K562 (cell line): ENCODE measurements around the gene OR10G8. TPM values are rescaled to one million over a fixed set of nuclear protein-coding genes. Genes with fewer than 3 reads are reported as not detected.

Source experiments
- ATAC-seq: fragments of 200-7000 bp; cut with Tn5 transposase; 3 replicates; pipeline ENCODE4 v1.9.1; 2020; ENCODE audit warnings: moderate library complexity
- BruUV-seq: library from RNA; stranded (reverse); fragments of 400-500 nt; replicated peaks from 2 replicates; lab custom pipeline; 2021; lab: Mats Ljungman, UMichigan
- CTCF ChIA-PET: fragments of 300-600 bp; formaldehyde crosslinking; extraction: SDS; loops from one replicate; lab custom pipeline; 2021; ENCODE audit warnings: low intra/inter-chr PET ratio; lab: Yijun Ruan, JAX
- POLR2A ChIA-PET: fragments of 300-600, 350-650 bp; sonication (Branson Sonifier 250); formaldehyde crosslinking; extraction: SDS; loops from one replicate; lab custom pipeline; 2021; ENCODE audit warnings: antibody characterized with exemption, inconsistent platforms; lab: Yijun Ruan, JAX
- DNase-seq, 4 experiments: peaks; one replicate each; pipeline versions ENCODE4 v3.0.0 to v3.0.0-alpha.2; 2011 to 2018; ENCODE audit warnings: low spot score in 3 of 4, mixed read lengths in 3 of 4; ENCODE audit errors: extremely low read depth in 1 of 4
- FAIRE-seq: peaks from 2 replicates; lab custom pipeline; 2011; peaks lifted over from hg19 to GRCh38; lab: Jason Lieb, UNC
- H2AFZ ChIP-seq: 2 replicates; pipeline ENCODE4 v1.6.0; 2011; ENCODE audit warnings: low read depth, low read length, control low read depth, inconsistent platforms
- H3K27ac ChIP-seq: fragments of 200-600 bp; 3 replicates; pipeline ENCODE4 v1.8.0; 2011; ENCODE audit warnings: low read depth, mild to moderate bottlenecking, control low read depth, inconsistent platforms, low read length, moderate library complexity, mixed read lengths; ENCODE audit errors: extremely low read depth
- H3K27me3 ChIP-seq, 2 experiments: fragments of 300-600 bp in 1 of 2; 2 replicates in 1 of 2; 3 replicates in 1 of 2; pipeline versions ENCODE4 v1.6.0 to v1.8.0; 2011; ENCODE audit warnings: inconsistent platforms in 2 of 2, low read length in 2 of 2, mild to moderate bottlenecking in 1 of 2, mixed read lengths in 1 of 2, moderate library complexity in 1 of 2; ENCODE audit not compliant: control insufficient read depth in 2 of 2, insufficient read depth in 2 of 2
- H3K36me3 ChIP-seq: fragments of 300-600 bp; 3 replicates; pipeline ENCODE4 v1.8.0; 2011; ENCODE audit warnings: mild to moderate bottlenecking, low read length, inconsistent platforms; ENCODE audit not compliant: control insufficient read depth, insufficient read depth
- H3K4me1 ChIP-seq, 2 experiments: fragments of 200-600 bp in 1 of 2; replicated peaks in 1 of 2; 2 replicates in 1 of 2; 3 replicates in 1 of 2; pipeline versions ENCODE4 v1.5.1 to v1.8.0; 2011; ENCODE audit warnings: inconsistent platforms in 2 of 2, low read length in 2 of 2, mild to moderate bottlenecking in 1 of 2, mixed read lengths in 1 of 2, moderate library complexity in 1 of 2; ENCODE audit not compliant: control insufficient read depth in 2 of 2, insufficient read depth in 2 of 2
- H3K4me2 ChIP-seq: 2 replicates; pipeline ENCODE4 v1.6.1; 2011; ENCODE audit warnings: low read length, control low read depth, inconsistent platforms, mixed read lengths; ENCODE audit not compliant: insufficient read depth
- H3K4me3 ChIP-seq: fragments of 200-600 bp; sonication (generic), shearing (Covaris generic); 2 replicates; pipeline ENCODE4 v1.5.1; 2016; ENCODE audit warnings: control low read depth, inconsistent platforms
- H3K79me2 ChIP-seq: fragments of 200-600 bp; 3 replicates; pipeline ENCODE4 v1.8.0; 2011; ENCODE audit warnings: low read length, inconsistent platforms; ENCODE audit not compliant: control insufficient read depth, insufficient read depth
- H3K9ac ChIP-seq, 2 experiments: 2 replicates each; pipeline versions ENCODE4 v1.6.0 to v1.6.1; 2011; ENCODE audit warnings: low read depth in 2 of 2, low read length in 2 of 2, control low read depth in 1 of 2, inconsistent platforms in 1 of 2, mild to moderate bottlenecking in 1 of 2, mixed read lengths in 1 of 2; ENCODE audit not compliant: insufficient read depth in 1 of 2
- H3K9me1 ChIP-seq: one replicate; pipeline ENCODE4 v1.6.0; 2011; ENCODE audit warnings: inconsistent platforms, mild to moderate bottlenecking, low read length, moderate library complexity; ENCODE audit not compliant: control insufficient read depth, insufficient read depth
- H3K9me3 ChIP-seq: replicated peaks from 2 replicates; pipeline ENCODE4 v1.5.1; 2011; ENCODE audit warnings: low read depth, low read length, inconsistent platforms; ENCODE audit not compliant: control insufficient read depth, insufficient read depth
- H4K20me1 ChIP-seq: replicated peaks from 2 replicates; pipeline ENCODE4 v1.6.1; 2011; ENCODE audit warnings: low read length, inconsistent platforms, mixed read lengths; ENCODE audit not compliant: control insufficient read depth, insufficient read depth
- BRCA1 ChIP-seq, 2 experiments: fragments of 450-650 bp in 1 of 2; sonication (generic) in 1 of 2; formaldehyde crosslinking in 1 of 2; IDR thresholded peaks; 2 replicates each; pipeline versions ENCODE4 v1.5.0 to v1.6.1; 2017 to 2020; ENCODE audit warnings: mild to moderate bottlenecking in 1 of 2, missing genetic modification reagents in 1 of 2
- ELF2 ChIP-seq: fragments of 250-450 bp; sonication (Bioruptor Pico); IDR thresholded peaks from 2 replicates; pipeline ENCODE4 v1.5.0; 2021; ENCODE audit warnings: mild to moderate bottlenecking
- MECOM ChIP-seq: fragments of 250-450 bp; sonication (Bioruptor Pico); IDR thresholded peaks from 2 replicates; pipeline ENCODE4 v1.8.0; 2022; ENCODE audit warnings: inconsistent platforms
- PPARD ChIP-seq: fragments of 250-450 bp; sonication (Bioruptor Pico); IDR thresholded peaks from 2 replicates; pipeline ENCODE4 v1.8.0; 2022; ENCODE audit warnings: inconsistent platforms, mild to moderate bottlenecking, moderate library complexity
- RBBP5 ChIP-seq: fragments of 200-600 bp; sonication (generic); IDR thresholded peaks from 2 replicates; pipeline ENCODE4 v1.6.1; 2012; ENCODE audit warnings: borderline replicate concordance, mild to moderate bottlenecking, low read length, control low read depth, inconsistent platforms; ENCODE audit not compliant: insufficient read depth, poor library complexity, severe bottlenecking
- WGBS: fragments of 100-300 bp; shearing (Covaris generic); methylation state at CpG from one replicate; pipeline ENCODE4 v1.1.6; 2016; ENCODE audit warnings: low coverage, mixed read lengths; ENCODE audit not compliant: insufficient coverage; ENCODE audit errors: missing lambda C conversion rate; 5-methylcytosine and 5-hydroxymethylcytosine counted together
- in situ Hi-C: fragments of 300-500 bp; cut with MboI; formaldehyde crosslinking; loops from 4 replicates; pipeline ENCODE4 v1.15.0; 2018; ENCODE audit warnings: inconsistent platforms, mixed read lengths
- intact Hi-C: fragments of 100-400 bp; cut with micrococcal nuclease; formaldehyde crosslinking; loops from 2 replicates; pipeline ENCODE4 v1.14.2; 2022
- polyA plus RNA-seq, 8 experiments: library from polyadenylated mRNA; depleted of rRNA in 4 of 8; stranded (reverse) in 5 of 8; unstranded in 3 of 8; fragments of >200 nt; fragmentation: Nextera tagmentation in 2 of 8; fragmentation: Illumina TruSeq in 1 of 8; extraction: Ambion mirVana in 2 of 8; extraction: Trizol in 1 of 8; gene quantifications; 2 replicates each; pipeline versions ENCODE4 v1.2.1 to v1.2.3, GENCODE V29; 2011 to 2014; ENCODE audit warnings: inconsistent platforms in 1 of 8, missing spikeins in 1 of 8
- total RNA-seq, 7 experiments: library from RNA; depleted of rRNA in 6 of 7; stranded (reverse); fragments of >200 nt in 6 of 7; fragmentation: Illumina TruSeq in 2 of 7; extraction: Trizol in 2 of 7; gene quantifications; 2 replicates each; pipeline versions ENCODE4 v1.2.1 to v1.2.3, GENCODE V29; 2011 to 2021; ENCODE audit warnings: low replicate concordance in 1 of 7
- TF ChIP-seq, protein P1 (sequence below): sonication (generic); formaldehyde crosslinking; IDR thresholded peaks from 2 replicates; pipeline ENCODE4 v1.8.0; 2022; ENCODE audit warnings: mild to moderate bottlenecking, missing genetic modification reagents

The OR10G8 gene
- total and polyA plus RNA-seq, 9 of the 15 experiments (the other 6 are each of a cell fraction or from before 2014, with no cell fraction given): not detected

GRCh38 chr11:124075492-124075840 lies 48.9 kb downstream of the OR10G8 start:
- ChIA-PET POLR2A (interaction anchor here (1.9 kb wide), 1 partner anchor 97 kb away, joined by 6 read pairs; no protein-coding TSS in a partner anchor), CTCF (no interaction called here)
- ATAC-seq (no peak), DNase-seq (no peak), FAIRE-seq (no peak)
- no peaks in the 10 kb centered on the region for H3K36me3 ChIP-seq
- 67% methylated on average over 6 of the region's 6 CpGs for WGBS
- H3K9me3 ChIP-seq: no peaks in the 10 kb centered on the region
- BruUV-seq: no TSS peak
- H3K4me3 ChIP-seq: no peak overlapping the region
- no peaks in the 10 kb centered on the region for H3K27me3 ChIP-seq
- intact Hi-C loops: no loop called here
- TF ChIP-seq RBBP5: no peak
- no peak for TF ChIP-seq PPARD (CRISPR knock-in tag)
- TF ChIP-seq ELF2 (CRISPR knock-in tag): no peak
- in situ Hi-C loops: loop anchor here (10.0 kb wide), 1 partner anchor 329 kb away; no protein-coding TSS in a partner anchor
- H4K20me1 ChIP-seq: no peaks in the 10 kb centered on the region
- no peak overlapping the region for H3K27ac ChIP-seq
- H3K79me2 ChIP-seq: no peaks in the 10 kb centered on the region
- peaks cover 24% of the 10 kb centered on the region in 2 experiments; a peak in 4 of 5 replicates for H3K4me1 ChIP-seq
- H3K9me1 ChIP-seq: no peaks in the 10 kb centered on the region
- no peak overlapping the region for H2AFZ ChIP-seq
- H3K9ac ChIP-seq: no peak overlapping the region
- no peak overlapping the region for H3K4me2 ChIP-seq

- H3K4me3 ChIP-seq: no peak overlapping the region
- H4K20me1 ChIP-seq: no peaks in the 10 kb centered on the region
- ChIA-PET CTCF (no interaction called here), POLR2A (interaction anchor here (1.9 kb wide), 1 partner anchor 96 kb away, joined by 6 read pairs; no protein-coding TSS in a partner anchor)
- no peaks in the 10 kb centered on the region for H3K9me3 ChIP-seq
- FAIRE-seq (no peak), ATAC-seq (no peak), DNase-seq (no peak)
- peaks cover 25 to 26% of the 10 kb centered on the region in 2 experiments; a peak in 4 of 5 replicates for H3K4me1 ChIP-seq
- in situ Hi-C loops: loop anchor here (10.0 kb wide), 1 partner anchor 329 kb away; no protein-coding TSS in a partner anchor
- no peaks in the 10 kb centered on the region for H3K27me3 ChIP-seq
- H3K9ac ChIP-seq: no peak overlapping the region
- no peaks in the 10 kb centered on the region for H3K9me1 ChIP-seq
- no peaks in the 10 kb centered on the region for H3K36me3 ChIP-seq
- H2AFZ ChIP-seq: no peak overlapping the region
- no peak overlapping the region for H3K4me2 ChIP-seq
- WGBS: 89% methylated on average over 23 of the region's 36 CpGs
- no peak overlapping the region for H3K27ac ChIP-seq
- TF ChIP-seq BRCA1 (IDR thresholded peaks at IDR 0.05) (no peak), BRCA1 (CRISPR knock-in tag; IDR thresholded peaks at IDR 0.05) (no peak), MECOM (CRISPR knock-in tag) (no peak)
- TF ChIP-seq, protein P1, sequence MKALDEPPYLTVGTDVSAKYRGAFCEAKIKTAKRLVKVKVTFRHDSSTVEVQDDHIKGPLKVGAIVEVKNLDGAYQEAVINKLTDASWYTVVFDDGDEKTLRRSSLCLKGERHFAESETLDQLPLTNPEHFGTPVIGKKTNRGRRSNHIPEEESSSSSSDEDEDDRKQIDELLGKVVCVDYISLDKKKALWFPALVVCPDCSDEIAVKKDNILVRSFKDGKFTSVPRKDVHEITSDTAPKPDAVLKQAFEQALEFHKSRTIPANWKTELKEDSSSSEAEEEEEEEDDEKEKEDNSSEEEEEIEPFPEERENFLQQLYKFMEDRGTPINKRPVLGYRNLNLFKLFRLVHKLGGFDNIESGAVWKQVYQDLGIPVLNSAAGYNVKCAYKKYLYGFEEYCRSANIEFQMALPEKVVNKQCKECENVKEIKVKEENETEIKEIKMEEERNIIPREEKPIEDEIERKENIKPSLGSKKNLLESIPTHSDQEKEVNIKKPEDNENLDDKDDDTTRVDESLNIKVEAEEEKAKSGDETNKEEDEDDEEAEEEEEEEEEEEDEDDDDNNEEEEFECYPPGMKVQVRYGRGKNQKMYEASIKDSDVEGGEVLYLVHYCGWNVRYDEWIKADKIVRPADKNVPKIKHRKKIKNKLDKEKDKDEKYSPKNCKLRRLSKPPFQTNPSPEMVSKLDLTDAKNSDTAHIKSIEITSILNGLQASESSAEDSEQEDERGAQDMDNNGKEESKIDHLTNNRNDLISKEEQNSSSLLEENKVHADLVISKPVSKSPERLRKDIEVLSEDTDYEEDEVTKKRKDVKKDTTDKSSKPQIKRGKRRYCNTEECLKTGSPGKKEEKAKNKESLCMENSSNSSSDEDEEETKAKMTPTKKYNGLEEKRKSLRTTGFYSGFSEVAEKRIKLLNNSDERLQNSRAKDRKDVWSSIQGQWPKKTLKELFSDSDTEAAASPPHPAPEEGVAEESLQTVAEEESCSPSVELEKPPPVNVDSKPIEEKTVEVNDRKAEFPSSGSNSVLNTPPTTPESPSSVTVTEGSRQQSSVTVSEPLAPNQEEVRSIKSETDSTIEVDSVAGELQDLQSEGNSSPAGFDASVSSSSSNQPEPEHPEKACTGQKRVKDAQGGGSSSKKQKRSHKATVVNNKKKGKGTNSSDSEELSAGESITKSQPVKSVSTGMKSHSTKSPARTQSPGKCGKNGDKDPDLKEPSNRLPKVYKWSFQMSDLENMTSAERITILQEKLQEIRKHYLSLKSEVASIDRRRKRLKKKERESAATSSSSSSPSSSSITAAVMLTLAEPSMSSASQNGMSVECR (CRISPR knock-in tag): no peak
- BruUV-seq: no TSS peak
- no peaks in the 10 kb centered on the region for H3K79me2 ChIP-seq
- intact Hi-C loops: no loop called here
Measured at GRCh38 chr11:124075841-124076651, 49.4 kb downstream of the OR10G8 start.
